Neural progenitor cell (in vitro differentiated cells): Measurements from ENCODE around the gene TAF6. TPM values are rescaled to one million over a fixed set of nuclear protein-coding genes. Genes with fewer than 3 reads are reported as not detected.
A peak's percentile ranks its signal among the peaks of the same experiment; 100 is the strongest.

Experiments
- DNase-seq: peaks from one replicate; pipeline ENCODE4 v3.0.0-alpha.2; 2016; ENCODE audit warnings: low spot score
- H2AFZ ChIP-seq: fragments of 200-600 bp; sonication (generic); replicated peaks from 2 replicates; pipeline ENCODE4 v1.6.1; 2016; ENCODE audit warnings: antibody characterized with exemption
- H3F3A ChIP-seq: fragments of 200-600 bp; sonication (generic); 2 replicates; pipeline ENCODE4 v1.6.1; 2016; ENCODE audit warnings: antibody characterized with exemption, low read depth
- H3K27ac ChIP-seq: fragments of 200-600 bp; sonication (generic); 2 replicates; pipeline ENCODE4 v1.5.1; 2016; ENCODE audit warnings: mild to moderate bottlenecking
- H3K27me3 ChIP-seq: fragments of 200-600 bp; sonication (generic); 2 replicates; pipeline ENCODE4 v1.6.1; 2016; ENCODE audit warnings: mild to moderate bottlenecking, moderate library complexity
- H3K36me3 ChIP-seq: fragments of 200-600 bp; sonication (generic); 2 replicates; pipeline ENCODE4 v1.5.1; 2016
- H3K4me1 ChIP-seq: fragments of 200-600 bp; sonication (generic); 2 replicates; pipeline ENCODE4 v1.6.1; 2016; ENCODE audit warnings: mixed run types
- H3K4me2 ChIP-seq: fragments of 200-600 bp; sonication (generic); 2 replicates; pipeline ENCODE4 v1.6.1; 2016
- H3K4me3 ChIP-seq: fragments of 200-600 bp; sonication (generic); 2 replicates; pipeline ENCODE4 v1.5.1; 2016
- H3K79me2 ChIP-seq: fragments of 200-600 bp; sonication (generic); 2 replicates; pipeline ENCODE4 v1.6.1; 2016; ENCODE audit warnings: low read depth
- H3K9ac ChIP-seq: fragments of 200-600 bp; sonication (generic); 2 replicates; pipeline ENCODE4 v1.6.1; 2016
- H3K9me3 ChIP-seq: fragments of 200-600 bp; sonication (generic); 2 replicates; pipeline ENCODE4 v1.5.1; 2016; ENCODE audit warnings: low read depth
- H4K20me1 ChIP-seq: fragments of 200-600 bp; sonication (generic); 2 replicates; pipeline ENCODE4 v1.6.1; 2016; ENCODE audit warnings: low read depth
- H3K27ac Mint-ChIP-seq: 3 replicates; pipeline ENCODE4 v1.8.0; 2021; ENCODE audit warnings: mixed read lengths
- H3K27me3 Mint-ChIP-seq: 2 replicates; pipeline ENCODE4 v1.8.0; 2022; ENCODE audit warnings: low read depth, mild to moderate bottlenecking, inconsistent platforms, moderate library complexity, mixed read lengths; ENCODE audit not compliant: insufficient read depth
- H3K36me3 Mint-ChIP-seq: 3 replicates; pipeline ENCODE4 v1.8.0; 2021; ENCODE audit warnings: mixed read lengths
- H3K4me1 Mint-ChIP-seq: 3 replicates; pipeline ENCODE4 v1.8.0; 2021; ENCODE audit warnings: mixed read lengths
- H3K4me3 Mint-ChIP-seq: 3 replicates; pipeline ENCODE4 v1.8.0; 2021; ENCODE audit warnings: mild to moderate bottlenecking, moderate library complexity, mixed read lengths
- H3K9me3 Mint-ChIP-seq: 3 replicates; pipeline ENCODE4 v1.8.0; 2020; ENCODE audit warnings: mixed read lengths
- CTCF ChIP-seq: fragments of 200-600 bp; sonication (generic); IDR thresholded peaks from 2 replicates; pipeline ENCODE4 v1.5.1; 2017; ENCODE audit warnings: antibody characterized with exemption, mild to moderate bottlenecking
- EZH2 ChIP-seq: fragments of 200-600 bp; sonication (generic); IDR thresholded peaks from 2 replicates; pipeline ENCODE4 v1.6.1; 2017; ENCODE audit warnings: antibody characterized with exemption, mild to moderate bottlenecking, moderate library complexity
- EZH2phosphoT487 ChIP-seq: fragments of 200-600 bp; sonication (generic); IDR thresholded peaks from 2 replicates; pipeline ENCODE4 v1.6.1; 2017; ENCODE audit warnings: antibody characterized with exemption
- microRNA counts: library from miRNA; unstranded; fragments of <30 nt; microRNA quantifications from one replicate; lab custom pipeline; 2016
- microRNA-seq: library from miRNA; unstranded; fragments of <30 nt; microRNA quantifications from one replicate; pipeline ENCODE4, GENCODE V29; 2016
- small RNA-seq: library from RNA; depleted of rRNA; stranded (forward); fragments of <200 nt; gene quantifications from one replicate; pipeline ENCODE3, GENCODE V24; 2015
- total RNA-seq: library from RNA; depleted of rRNA; stranded (reverse); fragments of >200 nt; gene quantifications from 2 replicates; pipeline ENCODE4 v1.2.3, GENCODE V29; 2015; ENCODE audit warnings: low replicate concordance

TAF6 gene
- total RNA-seq, 1 donor from 2014 or later, result 66.1 TPM

DNA sequence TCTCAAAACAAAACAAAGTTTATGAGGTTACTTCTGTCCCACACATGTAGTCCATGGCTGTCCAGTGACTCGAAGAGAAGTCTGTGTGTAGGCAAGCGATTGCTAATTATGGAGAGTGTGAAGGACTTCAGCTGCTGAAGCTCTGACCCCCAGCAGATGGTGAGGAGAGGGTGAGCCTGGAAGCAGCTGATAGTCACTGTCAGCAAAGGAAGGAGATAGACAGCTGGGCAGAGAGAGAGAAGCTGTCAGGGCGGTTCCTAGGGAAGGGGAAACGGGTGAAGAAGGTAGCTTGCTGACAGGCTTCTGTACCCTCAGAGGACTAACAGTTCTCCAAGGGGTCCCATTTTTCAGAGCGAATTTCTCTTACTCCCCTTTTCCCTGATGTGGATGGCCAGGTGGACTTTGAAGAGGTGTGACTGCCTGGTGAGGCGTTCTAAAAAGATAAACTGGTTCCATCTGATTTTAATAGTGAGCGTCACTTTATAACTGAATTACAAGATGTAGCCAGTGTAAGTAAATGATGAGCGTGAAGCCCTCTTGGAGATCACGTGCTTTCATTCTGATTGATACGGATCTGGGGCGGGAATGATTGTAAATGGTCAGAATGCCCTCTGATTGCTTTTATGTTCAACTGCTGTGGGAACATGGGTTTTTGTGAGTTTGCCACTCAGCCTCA, 57.5 kb downstream of the TAF6 start:
- Mint-ChIP-seq H3K4me3 (no peak overlapping the region), H3K27ac (no peak overlapping the region), H3K36me3 (peaks cover 47% of the 10 kb centered on the region), H3K9me3 (no peaks in the 10 kb centered on the region), H3K4me1 (no peaks in the 10 kb centered on the region), H3K27me3 (no peaks in the 10 kb centered on the region)
- Histone ChIP-seq H3K4me3 (no peak overlapping the region), H3K27me3 (no peaks in the 10 kb centered on the region), H3K27ac (no peak overlapping the region), H4K20me1 (no peaks in the 10 kb centered on the region), H2AFZ (no peak overlapping the region), H3F3A (peaks cover 14% of the 10 kb centered on the region), H3K4me2 (no peak overlapping the region), H3K9ac (no peak overlapping the region), H3K79me2 (no peaks in the 10 kb centered on the region), H3K36me3 (peaks cover 6% of the 10 kb centered on the region), H3K9me3 (no peaks in the 10 kb centered on the region), H3K4me1 (no peaks in the 10 kb centered on the region)
- no peak for DNase-seq
- no peak for TF ChIP-seq EZH2phosphoT487
- no peak for TF ChIP-seq EZH2
- no peak for TF ChIP-seq CTCF

- H3K4me2 ChIP-seq, result no peak overlapping the region
- Mint-ChIP-seq H3K9me3 (no peaks in the 10 kb centered on the region), H3K27me3 (no peaks in the 10 kb centered on the region), H3K4me3 (no peak overlapping the region), H3K36me3 (peaks cover 33% of the 10 kb centered on the region), H3K4me1 (no peaks in the 10 kb centered on the region), H3K27ac (no peak overlapping the region)
- no peak overlapping the region for H3K27ac ChIP-seq
- no peak overlapping the region for H2AFZ ChIP-seq
- no peaks in the 10 kb centered on the region for H3K9me3 ChIP-seq
- H3F3A ChIP-seq, result no peaks in the 10 kb centered on the region
- H3K9ac ChIP-seq, result no peak overlapping the region
- H3K36me3 ChIP-seq, result peaks cover 6% of the 10 kb centered on the region
- TF ChIP-seq EZH2 (no peak), EZH2phosphoT487 (no peak), CTCF (no peak)
- H3K27me3 ChIP-seq, result no peaks in the 10 kb centered on the region
- no peaks in the 10 kb centered on the region for H3K4me1 ChIP-seq
- H3K4me3 ChIP-seq, result no peak overlapping the region
- no peaks in the 10 kb centered on the region for H4K20me1 ChIP-seq
- H3K79me2 ChIP-seq, result peaks cover 13% of the 10 kb centered on the region
- DNase-seq, result no peak
These were observed 59.9 kb downstream of the TAF6 start for GRCh38 chr7:100059251-100059739.

MicroRNAs within 50 kb of the gene (microRNA counts, 767-probe panel; counts per million panel counts)
- microRNA hsa-miR-106b-5p (lab: Ali Mortazavi, UCI) (9,266 counts per million, percentile 96 among the panel's probes with 10 or more counts), microRNA hsa-miR-25-3p (lab: Ali Mortazavi, UCI) (12,048 counts per million, percentile 99 among the panel's probes with 10 or more counts), microRNA hsa-miR-93-5p (lab: Ali Mortazavi, UCI) (12,550 counts per million, percentile 99 among the panel's probes with 10 or more counts)

Small RNA genes lying within 50 kb of the gene (microRNA-seq; reads per million reads assigned to microRNA genes)
- gene MIR106B (5,376 reads per million, percentile 98 among the genes with 10 or more reads in this experiment), gene MIR25 (284 reads per million, percentile 86 among the genes with 10 or more reads in this experiment), gene MIR4658 (not detected), gene MIR93 (3,842 reads per million, percentile 98 among the genes with 10 or more reads in this experiment)

Small RNA genes lying within 50 kb of the gene (small RNA-seq; reads per million reads assigned to genes)
- gene MIR106B, result 16.4 reads per million, percentile 96 among the genes with 10 or more reads in this experiment
- 218 reads per million, percentile 99 among the genes with 10 or more reads in this experiment for gene MIR25
- gene MIR93, result 101 reads per million, percentile 98 among the genes with 10 or more reads in this experiment

Other genes starting within 250 kb of the TAF6 start
- gene OR2AE1, start 242.3 kb downstream of the TAF6 start, total RNA-seq, result not detected in 2 replicates
- 0.03 TPM in 1 of 2 replicates, not detected in the other for gene TRIM4, start 199.8 kb downstream of the TAF6 start, total RNA-seq
- 0.34 TPM in 1 of 2 replicates, not detected in the other for gene GJC3, start 189.7 kb downstream of the TAF6 start, total RNA-seq
- gene AZGP1, start 143.3 kb downstream of the TAF6 start, total RNA-seq, result not detected in 2 replicates
- gene ZKSCAN1, start 103.8 kb downstream of the TAF6 start, total RNA-seq, result 39.7 and 43.2 TPM in 2 replicates
- 29.0 and 33.4 TPM in 2 replicates for gene ZSCAN21, start 69.6 kb downstream of the TAF6 start, total RNA-seq
- gene ZNF3, start 37.6 kb downstream of the TAF6 start, total RNA-seq, result 56.0 and 73.6 TPM in 2 replicates
- 42.2 and 63.9 TPM in 2 replicates for gene COPS6, start 30.4 kb downstream of the TAF6 start, total RNA-seq
- gene MCM7, start 18.0 kb downstream of the TAF6 start, total RNA-seq, result 206 and 297 TPM in 2 replicates
- gene AP4M1, start 17.7 kb downstream of the TAF6 start, total RNA-seq, result 15.3 and 15.4 TPM in 2 replicates
- gene CNPY4, start 276 bp upstream of the TAF6 start, total RNA-seq, result 25.8 and 26.7 TPM in 2 replicates
- 1.6 and 2.7 TPM in 2 replicates for gene MBLAC1, start 7.6 kb upstream of the TAF6 start, total RNA-seq
- 70.5 and 123 TPM in 2 replicates for gene LAMTOR4, start 29.6 kb upstream of the TAF6 start, total RNA-seq
- gene TRAPPC14, start 39.4 kb upstream of the TAF6 start, total RNA-seq, result 4.3 and 13.3 TPM in 2 replicates
- 0.90 and 2.5 TPM in 2 replicates for gene GAL3ST4, start 49.3 kb upstream of the TAF6 start, total RNA-seq
- gene GPC2, start 58.0 kb upstream of the TAF6 start, total RNA-seq, result 17.0 and 61.0 TPM in 2 replicates
- gene STAG3, start 58.6 kb upstream of the TAF6 start, total RNA-seq, result 0.58 and 1.2 TPM in 2 replicates
- gene PVRIG, start 100.6 kb upstream of the TAF6 start, total RNA-seq, result not detected in 2 replicates
- gene SPDYE3, start 188.3 kb upstream of the TAF6 start, total RNA-seq, result not detected in 2 replicates
- gene PILRB, start 238.8 kb upstream of the TAF6 start, total RNA-seq, result 19.3 and 43.6 TPM in 2 replicates